SH-SY5Y (cell line): ENCODE results near the gene IQGAP1.

Source experiments
- GATA2 ChIP-seq: IDR thresholded peaks from 2 replicates; pipeline ENCODE4 v1.6.1; 2011; ENCODE audit warnings: mild to moderate bottlenecking, low read depth, low read length
- GATA3 ChIP-seq: IDR thresholded peaks from 2 replicates; pipeline ENCODE4 v1.6.1; 2011; ENCODE audit warnings: low read depth, mild to moderate bottlenecking, low read length, moderate library complexity

DNA sequence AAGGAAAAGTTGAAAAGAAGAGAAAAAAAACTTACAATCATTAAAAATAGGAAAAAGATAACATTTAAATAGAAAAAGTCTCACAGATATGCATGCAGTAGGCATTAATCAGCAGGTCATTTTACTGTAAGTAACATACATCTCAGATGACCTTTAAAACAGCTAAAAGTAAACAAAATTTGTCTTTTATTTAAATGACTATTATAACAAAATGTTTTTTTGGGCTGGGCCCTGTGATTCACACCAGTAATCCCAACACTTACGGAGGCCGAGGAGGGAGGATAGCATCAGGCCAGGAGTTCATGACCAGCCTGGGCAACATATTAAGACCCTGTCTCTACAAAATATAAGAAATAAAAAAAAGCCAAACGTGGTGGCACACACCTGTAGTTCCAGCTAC lies 14.7 kb downstream of the IQGAP1 start:
- TF ChIP-seq GATA2 (no peak), GATA3 (no peak)
